Measurements from ENCODE around the gene UBQLN3.
A peak's percentile ranks its signal among the peaks of the same experiment; 100 is the strongest.

Gene UBQLN3

DNA sequence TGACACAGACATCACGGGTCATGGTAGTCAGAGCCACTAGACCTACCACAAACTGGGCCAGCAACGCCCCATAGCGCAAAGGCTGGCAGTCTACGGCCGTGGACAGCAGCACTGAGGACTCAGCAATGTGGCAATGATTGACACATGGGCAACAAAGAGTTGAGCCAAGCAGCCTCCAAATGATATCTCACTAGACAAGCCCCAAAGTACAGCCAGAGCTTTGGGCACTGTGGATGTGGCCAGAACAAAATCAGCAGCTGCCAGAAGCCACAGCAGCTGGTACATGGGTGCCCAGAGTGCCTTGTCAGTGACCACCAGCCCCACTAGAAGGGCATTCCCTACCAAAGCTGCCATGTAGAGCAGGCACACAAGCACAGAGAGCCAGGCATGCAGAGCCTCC, 18.0 kb upstream of the UBQLN3 start:
- H3K4me3 ChIP-seq (ENCODE audit: low read depth, low read length): no peak overlapping the region
- TF ChIP-seq, protein P1, sequence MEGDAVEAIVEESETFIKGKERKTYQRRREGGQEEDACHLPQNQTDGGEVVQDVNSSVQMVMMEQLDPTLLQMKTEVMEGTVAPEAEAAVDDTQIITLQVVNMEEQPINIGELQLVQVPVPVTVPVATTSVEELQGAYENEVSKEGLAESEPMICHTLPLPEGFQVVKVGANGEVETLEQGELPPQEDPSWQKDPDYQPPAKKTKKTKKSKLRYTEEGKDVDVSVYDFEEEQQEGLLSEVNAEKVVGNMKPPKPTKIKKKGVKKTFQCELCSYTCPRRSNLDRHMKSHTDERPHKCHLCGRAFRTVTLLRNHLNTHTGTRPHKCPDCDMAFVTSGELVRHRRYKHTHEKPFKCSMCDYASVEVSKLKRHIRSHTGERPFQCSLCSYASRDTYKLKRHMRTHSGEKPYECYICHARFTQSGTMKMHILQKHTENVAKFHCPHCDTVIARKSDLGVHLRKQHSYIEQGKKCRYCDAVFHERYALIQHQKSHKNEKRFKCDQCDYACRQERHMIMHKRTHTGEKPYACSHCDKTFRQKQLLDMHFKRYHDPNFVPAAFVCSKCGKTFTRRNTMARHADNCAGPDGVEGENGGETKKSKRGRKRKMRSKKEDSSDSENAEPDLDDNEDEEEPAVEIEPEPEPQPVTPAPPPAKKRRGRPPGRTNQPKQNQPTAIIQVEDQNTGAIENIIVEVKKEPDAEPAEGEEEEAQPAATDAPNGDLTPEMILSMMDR (IDR thresholded peaks at IDR 0.05; ENCODE audit: low read depth, low read length): no peak

- H3K4me3 ChIP-seq (ENCODE audit: low read depth, low read length): no peak overlapping the region
- TF ChIP-seq, protein P1 (IDR thresholded peaks at IDR 0.05; ENCODE audit: low read depth, low read length): no peak
These were observed 15.0 kb upstream of the UBQLN3 start for GRCh38 chr11:5524756-5525155.

DNA sequence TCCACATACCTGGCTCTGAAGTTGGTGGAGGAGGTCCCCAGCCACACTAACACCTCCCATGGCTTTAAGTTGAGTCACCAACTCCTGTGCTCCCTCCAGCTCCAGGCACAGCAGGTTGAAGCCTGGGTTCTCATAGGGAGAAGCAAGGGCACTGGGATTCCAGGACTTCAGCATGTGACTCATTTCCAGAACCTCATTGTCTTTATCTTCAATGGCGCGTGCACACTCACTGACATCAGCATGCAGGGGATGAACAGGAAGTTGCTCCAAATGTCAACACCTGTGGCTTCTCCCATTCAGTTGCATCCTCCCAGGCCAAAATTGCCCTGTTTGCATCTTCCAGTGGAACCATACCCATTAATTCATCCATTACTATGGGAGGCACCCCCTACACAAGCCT, 12.6 kb upstream of the UBQLN3 start:
- H3K4me3 ChIP-seq (ENCODE audit: low read depth, low read length): no peak overlapping the region
- TF ChIP-seq, protein P1 (IDR thresholded peaks at IDR 0.05; ENCODE audit: low read depth, low read length): no peak

GRCh38 chr11:5521540-5521939, 11.8 kb upstream of the UBQLN3 start:
- TF ChIP-seq, protein P1 (IDR thresholded peaks at IDR 0.05; ENCODE audit: low read depth, low read length): no peak
- H3K4me3 ChIP-seq (ENCODE audit: low read depth, low read length): no peak overlapping the region

DNA sequence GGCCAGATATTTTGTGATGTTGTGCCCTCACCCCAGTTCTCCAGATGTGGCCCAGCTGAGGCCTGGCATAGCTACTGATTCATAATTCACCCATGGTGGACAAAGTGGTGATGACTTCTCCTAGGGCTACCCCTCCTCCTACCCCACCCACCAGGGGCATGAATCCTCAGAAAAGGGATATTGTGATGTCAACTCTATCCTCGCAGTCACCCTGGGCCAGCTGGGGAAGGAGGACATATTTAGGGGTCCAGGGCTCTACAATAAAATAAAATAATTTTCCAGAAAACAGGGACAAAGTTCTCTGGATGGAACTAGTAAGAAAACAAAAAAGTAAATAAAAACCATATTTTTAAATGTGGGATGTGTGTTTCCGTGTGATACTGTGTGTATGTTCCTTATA, 6.8 kb upstream of the UBQLN3 start, which contains the start of gene UBQLNL:
UBQLNL (minus strand) TSS at position 101 of the 400 bp plus-strand sequence. CDS start 258 bp downstream, outside the sequence.
- TF ChIP-seq, protein P1 (IDR thresholded peaks at IDR 0.05; ENCODE audit: low read depth, low read length): no peak
- no peak within 1 kb of the TSS for H3K4me3 ChIP-seq (ENCODE audit: low read depth, low read length)

- H3K4me3 ChIP-seq (ENCODE audit: low read depth, low read length): no peak overlapping the region
- TF ChIP-seq, protein P1 (IDR thresholded peaks at IDR 0.05; ENCODE audit: low read depth, low read length): no peak
These were observed 5.1 kb upstream of the UBQLN3 start for GRCh38 chr11:5514841-5515240.

DNA sequence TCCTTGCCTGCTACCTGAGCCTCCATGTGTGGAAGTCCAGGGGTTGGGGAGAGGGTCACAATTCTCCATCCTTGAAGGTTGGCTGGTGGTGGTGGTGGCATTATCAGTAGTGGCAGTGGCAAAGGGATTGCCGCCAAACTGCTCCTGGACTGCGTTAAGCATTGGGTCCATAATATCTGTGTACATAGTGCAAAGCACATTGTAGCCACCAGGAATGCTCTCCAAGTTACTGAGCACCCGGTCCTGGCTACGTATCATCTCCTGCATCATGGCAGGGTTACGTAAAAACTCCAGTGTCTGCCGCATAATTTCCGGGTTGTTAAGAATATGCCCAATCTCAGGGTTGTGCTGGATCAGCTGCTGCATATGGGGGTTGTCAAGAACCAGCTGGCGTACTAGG, 1.2 kb downstream of the UBQLN3 start:
- TF ChIP-seq, protein P1 (IDR thresholded peaks at IDR 0.05; ENCODE audit: low read depth, low read length): 0 out of 2 replicates have a peak, but pooled peaks have one; percentile 2
- H3K4me3 ChIP-seq (ENCODE audit: low read depth, low read length): no peak overlapping the region
